Loucy (cell line): ENCODE data around the gene RAB7A.

Experiments used
- EZH2phosphoT487 ChIP-seq: fragments of 200-600 bp; IDR thresholded peaks from 2 replicates; pipeline ENCODE4 v1.6.1; 2018; ENCODE audit warnings: antibody characterized with exemption, mild to moderate bottlenecking, moderate library complexity, borderline replicate concordance
- TF ChIP-seq, protein P1 (sequence below): fragments of 200-600 bp; sonication (generic); conservative IDR thresholded peaks from 2 replicates; pipeline ENCODE4 v1.5.1; 2014; ENCODE audit warnings: mild to moderate bottlenecking, antibody characterized with exemption, low read length

DNA sequence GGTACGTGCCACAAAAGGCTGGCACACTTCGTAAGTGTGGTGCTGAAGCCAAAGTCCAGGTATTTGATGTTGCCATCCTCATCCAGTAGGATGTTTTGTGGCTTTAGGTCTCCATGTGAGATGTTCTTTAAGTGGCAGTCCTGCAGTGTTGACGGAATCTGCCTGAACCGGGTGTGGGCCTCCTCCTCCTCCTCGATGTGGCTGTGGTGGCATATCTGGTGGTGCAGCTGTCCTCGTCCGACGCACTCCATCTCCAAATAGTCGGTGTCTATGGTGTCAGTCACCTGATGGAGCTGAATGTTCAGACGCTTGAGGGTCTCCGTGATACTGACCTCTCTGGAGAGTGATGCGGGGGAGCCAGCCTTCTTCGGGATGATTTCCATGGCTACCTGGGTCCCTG, 123.0 kb downstream of the RAB7A start:
- TF ChIP-seq, protein P1, sequence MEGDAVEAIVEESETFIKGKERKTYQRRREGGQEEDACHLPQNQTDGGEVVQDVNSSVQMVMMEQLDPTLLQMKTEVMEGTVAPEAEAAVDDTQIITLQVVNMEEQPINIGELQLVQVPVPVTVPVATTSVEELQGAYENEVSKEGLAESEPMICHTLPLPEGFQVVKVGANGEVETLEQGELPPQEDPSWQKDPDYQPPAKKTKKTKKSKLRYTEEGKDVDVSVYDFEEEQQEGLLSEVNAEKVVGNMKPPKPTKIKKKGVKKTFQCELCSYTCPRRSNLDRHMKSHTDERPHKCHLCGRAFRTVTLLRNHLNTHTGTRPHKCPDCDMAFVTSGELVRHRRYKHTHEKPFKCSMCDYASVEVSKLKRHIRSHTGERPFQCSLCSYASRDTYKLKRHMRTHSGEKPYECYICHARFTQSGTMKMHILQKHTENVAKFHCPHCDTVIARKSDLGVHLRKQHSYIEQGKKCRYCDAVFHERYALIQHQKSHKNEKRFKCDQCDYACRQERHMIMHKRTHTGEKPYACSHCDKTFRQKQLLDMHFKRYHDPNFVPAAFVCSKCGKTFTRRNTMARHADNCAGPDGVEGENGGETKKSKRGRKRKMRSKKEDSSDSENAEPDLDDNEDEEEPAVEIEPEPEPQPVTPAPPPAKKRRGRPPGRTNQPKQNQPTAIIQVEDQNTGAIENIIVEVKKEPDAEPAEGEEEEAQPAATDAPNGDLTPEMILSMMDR: no peak
- no peak for TF ChIP-seq EZH2phosphoT487
